ENCODE data around the gene ROBO4.

Gene ROBO4

GRCh38 chr11:124877631-124877909 is 20.1 kb downstream of the ROBO4 start:
- DNase-seq (ENCODE audit: extremely low spot score): no peak
- ChIA-PET CTCF (no interaction called here), POLR2A (interaction anchor here (1.3 kb wide), 1 partner anchor 223 kb away, joined by 3 read pairs; no protein-coding TSS in a partner anchor)
- TF ChIP-seq HDGF (IDR thresholded peaks at IDR 0.05; ENCODE audit: borderline replicate concordance): no peak
- TF ChIP-seq ARNT (IDR thresholded peaks at IDR 0.05): no peak

DNA sequence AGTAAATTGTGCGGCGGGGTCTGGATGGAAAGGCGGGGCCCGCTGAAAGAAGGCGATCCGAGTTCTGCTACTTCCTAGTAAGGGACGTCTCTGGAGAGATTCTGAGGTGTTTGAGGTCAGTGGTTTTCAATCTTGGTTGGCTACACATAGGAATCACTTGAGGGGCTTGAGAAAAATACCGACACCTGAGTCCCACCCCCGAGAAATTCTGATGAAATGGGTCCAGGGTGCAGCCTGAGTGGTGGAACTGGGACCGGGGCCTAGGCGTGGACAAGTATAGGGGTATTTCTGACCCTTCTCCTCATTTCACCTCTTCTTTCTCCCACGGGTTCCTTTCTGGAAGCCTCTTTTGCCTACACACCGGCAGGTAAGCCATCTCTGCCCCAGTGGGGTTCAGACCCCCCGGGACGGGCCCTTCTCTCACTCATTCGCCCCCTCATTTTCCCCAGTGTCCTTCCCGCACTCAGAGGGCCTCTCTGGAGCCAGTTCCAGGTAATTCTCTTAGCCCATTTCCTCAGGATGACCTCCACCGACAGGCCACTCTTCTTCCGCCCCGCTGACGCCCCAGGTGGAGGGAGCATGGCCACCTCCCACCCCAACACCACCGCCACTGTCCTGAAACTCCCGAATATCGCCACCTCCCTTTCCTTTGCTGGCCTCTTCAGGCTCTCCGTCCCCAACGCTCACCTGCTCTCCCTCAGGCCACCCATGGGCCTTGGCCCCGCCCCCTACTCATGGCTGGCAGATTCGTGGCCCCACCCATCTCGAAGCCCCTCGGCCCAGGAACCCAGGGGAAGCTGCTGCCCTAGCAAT is 20.6 kb downstream of the ROBO4 start:
- POLR2A ChIA-PET: interaction anchor here (0.6 to 1.5 kb wide), 32 partner anchors 7 to 272 kb away, joined by 3 to 23 read pairs (median 4); partner anchors contain the start of genes CCDC15, MSANTD2, NRGN and ROBO3

DNA sequence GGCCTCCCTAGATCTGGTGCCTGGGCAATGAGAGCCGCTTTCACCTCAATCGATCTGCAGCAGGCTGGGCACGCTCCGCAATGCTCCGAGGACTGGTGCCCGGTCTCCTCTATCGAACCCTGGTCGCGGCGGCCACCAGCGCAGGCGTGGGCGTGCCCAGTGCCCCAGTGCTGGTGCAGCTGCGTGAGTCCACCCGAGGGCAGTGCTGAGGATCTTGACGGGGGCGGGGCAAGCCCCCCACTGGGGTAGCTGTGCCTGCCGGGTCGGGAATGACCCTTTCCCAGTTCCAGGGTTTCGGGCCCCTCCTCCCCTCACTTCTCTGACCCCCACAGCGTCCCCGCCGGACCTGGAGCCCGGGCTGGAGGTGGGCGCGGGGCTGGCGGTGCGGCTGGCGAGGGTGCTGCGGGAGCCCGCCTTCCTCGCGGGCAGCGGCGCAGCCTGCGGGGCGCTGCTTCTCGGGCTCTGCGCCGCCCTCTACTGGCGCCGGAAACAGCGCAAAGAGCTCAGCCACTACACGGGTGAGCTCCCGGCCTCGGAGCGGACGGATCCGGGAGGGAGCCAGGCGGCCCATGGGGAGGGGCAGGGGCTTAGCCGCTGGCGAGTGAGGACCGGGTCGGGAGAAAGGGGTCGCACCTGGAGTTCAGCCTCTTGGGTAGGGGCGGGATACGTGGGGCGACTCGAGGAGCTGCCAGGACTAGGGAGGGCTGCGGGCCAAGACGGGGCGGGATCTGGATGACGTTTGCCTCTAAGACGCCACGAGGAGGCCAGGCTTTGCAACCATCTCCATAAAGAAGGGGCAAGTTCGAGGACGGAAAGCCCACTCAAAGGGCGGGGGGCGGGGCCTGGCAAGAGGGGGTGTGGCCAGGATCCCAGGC is 21.5 kb downstream of the ROBO4 start:
- ChIA-PET POLR2A (interaction anchor here (0.6 to 1.5 kb wide), 32 partner anchors 8 to 273 kb away, joined by 3 to 23 read pairs (median 4); partner anchors contain the start of genes CCDC15, MSANTD2, NRGN and ROBO3), CTCF (interaction anchor here (0.6 to 1.5 kb wide), 26 partner anchors 9 to 236 kb away, joined by 3 to 13 read pairs (median 3); partner anchors contain the start of genes NRGN, ROBO3 and TMEM218)
- DNase-seq (ENCODE audit: extremely low spot score): peak; percentile 90
- TF ChIP-seq CTBP1 (IDR thresholded peaks at IDR 0.05; ENCODE audit: borderline replicate concordance) (no peak), FOXA1 (IDR thresholded peaks at IDR 0.05) (no peak), BHLHE40 (IDR thresholded peaks at IDR 0.05; ENCODE audit: borderline replicate concordance) (no peak), NFRKB (IDR thresholded peaks at IDR 0.05) (no peak), FOXK2 (IDR thresholded peaks at IDR 0.05) (no peak), LEF1 (IDR thresholded peaks at IDR 0.05; ENCODE audit: borderline replicate concordance) (no peak), L3MBTL2 (conservative IDR thresholded peaks at IDR 0.05) (peak; percentile 89)
- TF ChIP-seq, protein P1, sequence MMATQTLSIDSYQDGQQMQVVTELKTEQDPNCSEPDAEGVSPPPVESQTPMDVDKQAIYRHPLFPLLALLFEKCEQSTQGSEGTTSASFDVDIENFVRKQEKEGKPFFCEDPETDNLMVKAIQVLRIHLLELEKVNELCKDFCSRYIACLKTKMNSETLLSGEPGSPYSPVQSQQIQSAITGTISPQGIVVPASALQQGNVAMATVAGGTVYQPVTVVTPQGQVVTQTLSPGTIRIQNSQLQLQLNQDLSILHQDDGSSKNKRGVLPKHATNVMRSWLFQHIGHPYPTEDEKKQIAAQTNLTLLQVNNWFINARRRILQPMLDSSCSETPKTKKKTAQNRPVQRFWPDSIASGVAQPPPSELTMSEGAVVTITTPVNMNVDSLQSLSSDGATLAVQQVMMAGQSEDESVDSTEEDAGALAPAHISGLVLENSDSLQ (IDR thresholded peaks at IDR 0.05): no peak

More for the DNA sequence above, 20.6 kb downstream of the ROBO4 start:
- no peak for DNase-seq (ENCODE audit: extremely low spot score)
- TF ChIP-seq FOXM1 (IDR thresholded peaks at IDR 0.05; ENCODE audit: borderline replicate concordance) (no peak), ZNF384 (IDR thresholded peaks at IDR 0.05) (no peak), BHLHE40 (IDR thresholded peaks at IDR 0.05; ENCODE audit: borderline replicate concordance) (no peak), ARNT (IDR thresholded peaks at IDR 0.05) (no peak)
- CTCF ChIA-PET: interaction anchor here (0.6 to 1.5 kb wide), 25 partner anchors 8 to 235 kb away, joined by 3 to 13 read pairs (median 3); partner anchors contain the start of genes NRGN, ROBO3 and TMEM218

DNA sequence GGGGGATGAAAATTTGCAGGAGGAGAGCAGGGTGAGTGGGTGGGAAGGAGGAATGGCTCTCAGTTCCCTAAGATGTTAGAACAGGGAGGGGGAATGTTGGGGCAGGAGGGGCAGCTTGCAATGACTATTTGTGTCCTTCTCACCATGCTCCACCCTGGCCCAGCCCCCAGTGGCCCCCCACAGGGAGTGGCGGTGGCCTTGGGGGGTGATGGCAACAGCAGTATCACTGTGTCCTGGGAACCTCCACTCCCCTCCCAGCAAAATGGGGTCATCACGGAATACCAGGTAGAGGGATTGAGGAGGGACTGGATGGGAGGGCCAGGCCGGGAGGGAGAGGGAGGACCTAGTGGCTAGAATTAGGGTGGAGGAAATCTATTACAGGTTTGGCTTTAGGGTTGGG is 22.3 kb downstream of the ROBO4 start:
- ChIA-PET CTCF (interaction anchor here (0.6 to 1.5 kb wide), 5 partner anchors 8 to 107 kb away, joined by 3 to 13 read pairs (median 3); no protein-coding TSS in a partner anchor), POLR2A (interaction anchor here (1.3 to 1.5 kb wide), 13 partner anchors 9 to 114 kb away, joined by 3 to 23 read pairs (median 6); partner anchors contain the start of genes CCDC15, MSANTD2 and ROBO3)
- DNase-seq (ENCODE audit: extremely low spot score): no peak
- TF ChIP-seq ARNT (IDR thresholded peaks at IDR 0.05) (no peak), LEF1 (IDR thresholded peaks at IDR 0.05; ENCODE audit: borderline replicate concordance) (no peak), L3MBTL2 (conservative IDR thresholded peaks at IDR 0.05) (no peak), FOXA1 (IDR thresholded peaks at IDR 0.05) (no peak), SP1 (IDR thresholded peaks at IDR 0.05) (no peak), FOXM1 (IDR thresholded peaks at IDR 0.05; ENCODE audit: borderline replicate concordance) (no peak), SUZ12 (IDR thresholded peaks at IDR 0.05) (no peak), CTBP1 (IDR thresholded peaks at IDR 0.05; ENCODE audit: borderline replicate concordance) (no peak), HDGF (IDR thresholded peaks at IDR 0.05; ENCODE audit: borderline replicate concordance) (no peak), NFRKB (IDR thresholded peaks at IDR 0.05) (no peak), TARDBP (IDR thresholded peaks at IDR 0.05) (no peak), FOXK2 (IDR thresholded peaks at IDR 0.05) (no peak), ZNF384 (IDR thresholded peaks at IDR 0.05) (no peak), BHLHE40 (IDR thresholded peaks at IDR 0.05; ENCODE audit: borderline replicate concordance) (no peak), ELF4 (IDR thresholded peaks at IDR 0.05) (no peak)
- TF ChIP-seq, protein P1 (IDR thresholded peaks at IDR 0.05): no peak

DNA sequence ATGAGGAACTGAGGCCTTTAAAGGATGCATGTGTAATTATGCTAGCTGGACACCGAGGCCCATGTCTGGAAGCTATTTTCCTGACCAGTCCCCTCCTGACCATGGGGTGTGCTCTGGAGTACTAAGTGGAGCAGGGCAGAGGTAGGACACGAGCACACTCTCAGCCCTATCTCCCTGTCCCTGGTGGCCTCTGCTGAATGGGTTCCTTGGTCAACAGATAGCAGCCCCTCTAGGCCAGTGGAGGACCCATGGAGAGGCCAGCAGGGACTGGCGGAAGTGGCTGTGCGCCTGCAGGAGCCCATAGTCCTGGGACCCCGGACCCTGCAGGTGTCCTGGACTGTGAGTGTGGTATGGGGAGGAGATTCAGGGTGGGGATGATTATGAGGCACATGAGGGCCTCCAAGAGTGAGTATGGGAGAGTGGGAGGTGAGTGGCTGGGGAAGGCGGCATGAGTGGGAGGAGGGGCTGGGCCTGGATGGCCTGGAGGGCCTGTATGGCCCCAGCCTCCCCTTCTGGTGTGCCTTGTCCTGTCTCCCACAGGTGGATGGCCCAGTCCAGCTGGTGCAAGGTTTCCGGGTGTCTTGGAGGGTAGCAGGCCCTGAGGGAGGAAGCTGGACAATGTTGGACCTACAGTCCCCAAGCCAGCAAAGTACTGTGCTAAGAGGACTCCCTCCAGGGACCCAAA is 23.0 kb downstream of the ROBO4 start:
- TF ChIP-seq SUZ12 (IDR thresholded peaks at IDR 0.05) (no peak), HDGF (IDR thresholded peaks at IDR 0.05; ENCODE audit: borderline replicate concordance) (no peak), FOXK2 (IDR thresholded peaks at IDR 0.05) (no peak), NFRKB (IDR thresholded peaks at IDR 0.05) (no peak), LEF1 (IDR thresholded peaks at IDR 0.05; ENCODE audit: borderline replicate concordance) (no peak), SP1 (IDR thresholded peaks at IDR 0.05) (no peak), ARNT (IDR thresholded peaks at IDR 0.05) (no peak), ZNF384 (IDR thresholded peaks at IDR 0.05) (no peak)
- TF ChIP-seq, protein P1 (IDR thresholded peaks at IDR 0.05): no peak
- ChIA-PET POLR2A (no interaction called here), CTCF (no interaction called here)
- DNase-seq (ENCODE audit: extremely low spot score): no peak

All from HEK293T (cell line).